HCT116 (cell line): ENCODE measurements around the gene RNF8. TPM values are rescaled to one million over a fixed set of nuclear protein-coding genes. Genes with fewer than 3 reads are reported as not detected.
"Not testable (repeated sequence)": the region's sequence is repeated elsewhere in the genome, so short reads cannot be mapped to it uniquely, and the experiment has no call there.

Experiments used
- ATAC-seq: fragments of 200-7000 bp; cut with Tn5 transposase; 2 replicates; pipeline ENCODE4 v1.9.1; 2020; ENCODE audit warnings: mild to moderate bottlenecking, moderate library complexity
- BruUV-seq: library from RNA; stranded (reverse); fragments of 400-500 nt; replicated peaks from 2 replicates; lab custom pipeline; 2021; lab: Mats Ljungman, UMichigan
- CTCF ChIA-PET: fragments of 300-600 bp; sonication (Branson Sonifier 250); formaldehyde crosslinking; loops from one replicate; lab custom pipeline; 2021; ENCODE audit warnings: antibody characterized with exemption; lab: Charles Lee
- POLR2A ChIA-PET: fragments of 300-600, 350-600 bp; sonication (Branson Sonifier 250); formaldehyde crosslinking; loops from one replicate; lab custom pipeline; 2021; ENCODE audit warnings: antibody characterized with exemption; lab: Charles Lee
- RAD21 ChIA-PET, 2 experiments: fragments of 300-600 bp; sonication (Branson Sonifier 250); formaldehyde crosslinking; loops; one replicate each; lab custom pipeline; 2023; ENCODE audit warnings: low total read pairs in 2 of 2; ENCODE audit not compliant: uncharacterized antibody in 2 of 2, unreplicated experiment in 2 of 2, low non-redundant PET in 1 of 2; lab: Charles Lee
- DNase-seq: peaks from one replicate; pipeline ENCODE4 v3.0.0-alpha.2; 2010; ENCODE audit warnings: low read depth, low spot score
- H2AFZ ChIP-seq: fragments of 200-600 bp; shearing (Covaris generic), sonication (generic); 2 replicates; pipeline ENCODE4 v1.6.1; 2017; ENCODE audit warnings: low read depth, mixed run types, mixed read lengths, antibody characterized with exemption, low read length; ENCODE audit not compliant: poor library complexity, severe bottlenecking
- H3K27ac ChIP-seq: 2 replicates; pipeline ENCODE4 v1.5.1; 2012; ENCODE audit warnings: low read depth, low read length
- H3K27me3 ChIP-seq: fragments of 200-600 bp; sonication (generic); 2 replicates; pipeline ENCODE4 v1.6.1; 2016; ENCODE audit warnings: mixed run types, low read length, mixed read lengths; ENCODE audit not compliant: insufficient read depth
- H3K36me3 ChIP-seq, 2 experiments: fragments of 200-500 bp in 1 of 2; fragments of 200-600 bp in 1 of 2; sonication (Bioruptor generic) in 1 of 2; sonication (generic) in 1 of 2; 2 replicates each; pipeline versions ENCODE4 v1.5.1 to v1.6.1; 2014 to 2016; ENCODE audit warnings: low read length in 2 of 2, inconsistent platforms in 1 of 2, mixed read lengths in 1 of 2, mixed run types in 1 of 2; ENCODE audit not compliant: insufficient read depth in 2 of 2, control insufficient read depth in 1 of 2
- H3K4me1 ChIP-seq, 2 experiments: fragments of 200-600 bp in 1 of 2; sonication (generic) in 1 of 2; 2 replicates each; pipeline versions ENCODE4 v1.5.1 to v1.6.1; 2012 to 2017; ENCODE audit warnings: low read length in 2 of 2, inconsistent platforms in 1 of 2, mild to moderate bottlenecking in 1 of 2, mixed read lengths in 1 of 2, mixed run types in 1 of 2, moderate library complexity in 1 of 2; ENCODE audit not compliant: insufficient read depth in 2 of 2, control insufficient read depth in 1 of 2
- H3K4me2 ChIP-seq: fragments of 200-600 bp; sonication (generic); 2 replicates; pipeline ENCODE4 v1.6.1; 2017; ENCODE audit warnings: mixed run types, low read length, mixed read lengths
- H3K4me3 ChIP-seq, 2 experiments: fragments of 200-600 bp in 1 of 2; sonication (generic) in 1 of 2; replicated peaks in 1 of 2; 2 replicates each; pipeline ENCODE4 v1.5.1; 2011 to 2016; ENCODE audit warnings: low read length in 2 of 2, control low read depth in 1 of 2, low read depth in 1 of 2, mild to moderate bottlenecking in 1 of 2, mixed read lengths in 1 of 2, mixed run types in 1 of 2
- H3K79me2 ChIP-seq: fragments of 200-600 bp; sonication (generic); 2 replicates; pipeline ENCODE4 v1.6.1; 2017; ENCODE audit warnings: mild to moderate bottlenecking, mixed run types, low read length, moderate library complexity, mixed read lengths; ENCODE audit not compliant: insufficient read depth
- H3K9ac ChIP-seq: fragments of 200-600 bp; sonication (generic); 2 replicates; pipeline ENCODE4 v1.6.1; 2016; ENCODE audit warnings: low read length, mixed read lengths
- H3K9me2 ChIP-seq: fragments of 200-600 bp; sonication (generic), shearing (Covaris generic); 2 replicates; pipeline ENCODE4 v1.6.1; 2017; ENCODE audit warnings: mixed run types, mild to moderate bottlenecking, moderate library complexity; ENCODE audit not compliant: insufficient read depth
- H3K9me3 ChIP-seq, 2 experiments: fragments of 200-500 bp in 1 of 2; fragments of 200-600 bp in 1 of 2; sonication (Bioruptor generic) in 1 of 2; sonication (generic) in 1 of 2; 2 replicates each; pipeline ENCODE4 v1.6.1; 2014 to 2017; ENCODE audit warnings: low read length in 2 of 2, mixed read lengths in 2 of 2, inconsistent platforms in 1 of 2, low read depth in 1 of 2, mild to moderate bottlenecking in 1 of 2, mixed run types in 1 of 2, moderate library complexity in 1 of 2; ENCODE audit not compliant: control insufficient read depth in 1 of 2, insufficient read depth in 1 of 2
- H4K20me1 ChIP-seq: fragments of 200-600 bp; sonication (generic), shearing (Covaris generic); 2 replicates; pipeline ENCODE4 v1.6.1; 2017; ENCODE audit warnings: mixed run types, mild to moderate bottlenecking, moderate library complexity; ENCODE audit not compliant: insufficient read depth
- CBX3 ChIP-seq: IDR thresholded peaks from 2 replicates; pipeline ENCODE4 v1.6.1; 2012; ENCODE audit warnings: low read depth
- POLR2A ChIP-seq: IDR thresholded peaks from 2 replicates; pipeline ENCODE4 v1.7.0; 2011; ENCODE audit warnings: borderline replicate concordance; ENCODE audit not compliant: insufficient read depth, insufficient read length; ENCODE audit errors: extremely low read depth
- RAD21 ChIP-seq: IDR thresholded peaks from 2 replicates; pipeline ENCODE4 v1.6.1; 2012; ENCODE audit warnings: low read depth, mild to moderate bottlenecking
- REST ChIP-seq: IDR thresholded peaks from 2 replicates; pipeline ENCODE4 v1.6.1; 2012; ENCODE audit warnings: low read depth
- TCF7L2 ChIP-seq: IDR thresholded peaks from 2 replicates; pipeline ENCODE4 v1.7.0; 2011; ENCODE audit warnings: borderline replicate concordance, inconsistent platforms; ENCODE audit not compliant: insufficient read depth, insufficient read length; ENCODE audit errors: extremely low read depth
- ZBTB33 ChIP-seq: IDR thresholded peaks from 2 replicates; pipeline ENCODE4 v1.6.1; 2011; ENCODE audit warnings: mild to moderate bottlenecking, low read length, moderate library complexity; ENCODE audit not compliant: insufficient replicate concordance; ENCODE audit errors: extremely low read depth
- intact Hi-C: fragments of 100-400 bp; cut with micrococcal nuclease; formaldehyde crosslinking; loops from 2 replicates; pipeline ENCODE4 v1.10.0; 2022
- total RNA-seq: library from RNA; stranded (reverse); gene quantifications from one replicate; pipeline ENCODE4 v1.2.1, GENCODE V29; 2021; ENCODE audit not compliant: unreplicated experiment

The RNF8 gene
- total RNA-seq, 1 experiment from 2014 or later = 28.0 TPM

- Histone ChIP-seq H3K4me1 (peaks cover 0 to 6% of the 10 kb centered on the region in 2 experiments; a peak in 2 of 4 replicates), H3K27ac (no peak overlapping the region), H3K4me2 (no peak overlapping the region), H3K4me3 (no peak overlapping the region), H3K79me2 (no peaks in the 10 kb centered on the region), H2AFZ (no peak overlapping the region), H3K9me3 (no peaks in the 10 kb centered on the region), H3K36me3 (no peaks in the 10 kb centered on the region), H4K20me1 (no peaks in the 10 kb centered on the region), H3K9me2 (no peaks in the 10 kb centered on the region), H3K9ac (no peak overlapping the region), H3K27me3 (no peaks in the 10 kb centered on the region)
- intact Hi-C loops = no loop called here
- no peak for ATAC-seq
- ChIA-PET RAD21 (no interaction called here), CTCF (no interaction called here), POLR2A (no interaction called here)
- TF ChIP-seq RAD21 = no peak
- no peak for TF ChIP-seq ZBTB33
- TF ChIP-seq REST = no peak
- no peak for TF ChIP-seq TCF7L2
- TF ChIP-seq CBX3 = no peak
- no peak for TF ChIP-seq POLR2A
- DNase-seq = no peak
- BruUV-seq = no TSS peak
Measured at GRCh38 chr6:37344308-37344707, 9.5 kb upstream of the RNF8 start.

- BruUV-seq, H3K79me2 ChIP-seq, H3K27ac ChIP-seq, H3K9ac ChIP-seq, RAD21 ChIA-PET, H3K9me2 ChIP-seq, H3K27me3 ChIP-seq, DNase-seq, H3K36me3 ChIP-seq, H4K20me1 ChIP-seq, H2AFZ ChIP-seq, POLR2A ChIA-PET, ATAC-seq, H3K9me3 ChIP-seq, H3K4me2 ChIP-seq, intact Hi-C loops, H3K4me1 ChIP-seq, CTCF ChIA-PET, H3K4me3 ChIP-seq: not testable (repeated sequence)
Measured at GRCh38 chr6:37345804-37346203, 8.0 kb upstream of the RNF8 start.
